IPS DF 4.7 (cell line): ENCODE results near the gene C11orf42.

Experiments used
- DNase-seq: peaks from one replicate; pipeline ENCODE4 v3.0.0-alpha.2; 2013; ENCODE audit warnings: low spot score; ENCODE audit errors: extremely low read depth

The C11orf42 gene, protein sequence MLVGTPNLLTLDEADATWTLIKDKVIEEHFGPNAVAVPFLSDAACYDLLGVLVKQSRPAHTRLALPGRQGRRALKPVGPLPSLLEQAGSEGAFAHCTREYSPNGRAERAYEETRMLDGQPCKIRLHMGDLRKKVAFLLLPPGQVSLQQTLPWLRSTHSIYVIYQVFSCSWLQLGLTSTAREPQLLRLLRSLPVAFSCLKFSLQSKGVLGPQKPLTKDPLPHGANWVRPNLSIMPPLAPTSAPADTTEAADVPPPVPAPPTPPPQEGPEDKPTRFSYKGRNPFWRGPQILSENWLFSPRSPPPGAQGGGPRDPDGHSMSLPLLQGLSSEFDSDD

DNA sequence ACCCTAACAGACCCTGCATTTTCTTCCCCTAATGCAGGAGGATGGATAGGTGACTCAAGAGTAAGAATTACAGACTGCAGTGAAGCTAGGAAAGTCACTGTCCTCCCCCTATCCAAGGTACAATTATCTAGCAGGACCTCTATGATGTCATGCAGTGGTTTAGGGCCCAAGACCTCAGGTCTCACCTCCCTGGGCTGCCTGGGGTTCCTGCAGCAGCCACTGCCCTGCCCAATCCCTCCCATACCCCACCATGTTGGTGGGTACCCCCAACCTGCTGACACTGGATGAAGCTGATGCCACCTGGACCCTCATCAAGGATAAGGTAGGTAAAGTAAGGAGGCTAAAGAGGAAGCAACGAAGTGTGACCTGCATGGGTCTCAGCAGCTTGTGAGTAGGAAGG lies at the start of gene C11orf42:
Gene C11orf42, plus strand, starts transcription at position 192 of the 400 bp plus-strand sequence. Its CDS starts 59 bp downstream, at position 251.
- no peak for DNase-seq

DNA sequence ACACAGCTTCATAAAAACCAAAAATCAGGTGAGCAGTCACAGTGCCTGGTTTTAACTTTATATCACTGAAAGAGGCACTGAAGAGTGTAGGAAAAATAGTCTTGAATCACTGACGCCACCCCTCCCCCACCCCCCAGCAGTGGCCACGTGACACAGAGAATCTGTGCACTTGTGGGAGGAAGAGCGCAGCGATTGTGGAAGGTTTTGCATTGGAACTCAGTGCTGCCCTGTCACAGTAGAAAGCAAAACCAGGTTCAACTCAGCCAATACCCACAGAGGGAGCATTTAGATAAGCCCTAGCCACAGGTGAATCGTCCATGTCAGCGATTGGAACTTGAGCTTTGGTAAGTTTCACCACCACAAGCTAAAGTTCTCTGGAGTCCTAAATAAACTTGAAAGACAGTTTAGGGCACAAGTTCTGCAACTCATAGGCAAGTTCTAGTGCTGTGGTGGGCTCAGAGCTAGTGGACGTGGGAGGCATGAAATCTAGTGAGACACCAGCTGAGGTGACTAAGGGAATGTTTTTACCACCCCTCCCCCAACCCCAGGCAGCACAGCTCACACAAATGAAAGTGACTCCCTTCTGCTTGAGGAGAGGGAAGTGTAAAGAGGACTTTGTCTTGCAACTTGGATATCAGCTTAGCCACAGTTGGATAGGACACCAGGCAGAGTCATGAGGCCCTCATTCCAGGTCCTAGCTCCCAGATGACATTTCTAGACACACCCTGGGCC lies 48.6 kb upstream of the C11orf42 start:
- DNase-seq, result no peak

DNA sequence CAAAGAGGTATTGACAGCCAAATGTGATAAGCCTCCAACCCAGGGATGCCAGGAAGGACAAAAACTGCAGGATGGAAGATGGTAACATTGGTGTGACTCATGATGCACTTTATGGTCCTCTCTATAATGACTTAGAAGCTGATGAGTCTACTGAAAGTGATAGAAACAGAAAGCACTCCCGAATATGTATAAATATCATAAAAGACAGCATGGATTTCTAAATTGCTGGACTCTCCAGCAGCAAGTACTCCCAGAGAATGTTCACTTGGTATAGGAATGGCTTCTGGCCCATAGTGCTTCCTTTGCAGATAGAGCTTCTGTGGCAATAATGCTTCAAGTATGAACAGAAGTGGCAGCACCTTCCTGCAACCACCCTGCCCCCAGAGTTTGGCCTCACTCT lies 35.1 kb upstream of the C11orf42 start, which contains the start of gene OR52B2:
Gene OR52B2, minus strand, starts transcription at position 101 of the 400 bp plus-strand sequence. Its CDS starts 0 bp downstream, at position 101.
- no peak for DNase-seq

DNA sequence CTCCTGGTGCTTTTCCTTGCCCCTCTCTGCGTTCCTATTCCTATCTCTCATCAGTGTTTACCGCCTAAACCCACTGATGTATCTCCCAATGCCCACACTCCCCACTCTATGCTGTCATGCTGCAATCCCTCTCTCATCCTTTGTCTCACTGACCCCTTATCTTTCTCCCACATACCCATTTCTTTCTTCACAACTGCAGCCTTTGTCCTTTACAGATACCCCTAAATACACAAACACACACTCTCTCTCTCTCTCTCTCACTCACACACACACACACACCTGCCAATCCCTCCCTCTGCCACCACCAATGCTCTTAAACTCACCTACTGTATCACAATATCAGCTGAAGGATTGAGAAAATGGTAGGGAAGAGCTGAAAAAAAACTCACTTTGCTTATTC lies 29.9 kb upstream of the C11orf42 start:
- DNase-seq, result no peak

DNA sequence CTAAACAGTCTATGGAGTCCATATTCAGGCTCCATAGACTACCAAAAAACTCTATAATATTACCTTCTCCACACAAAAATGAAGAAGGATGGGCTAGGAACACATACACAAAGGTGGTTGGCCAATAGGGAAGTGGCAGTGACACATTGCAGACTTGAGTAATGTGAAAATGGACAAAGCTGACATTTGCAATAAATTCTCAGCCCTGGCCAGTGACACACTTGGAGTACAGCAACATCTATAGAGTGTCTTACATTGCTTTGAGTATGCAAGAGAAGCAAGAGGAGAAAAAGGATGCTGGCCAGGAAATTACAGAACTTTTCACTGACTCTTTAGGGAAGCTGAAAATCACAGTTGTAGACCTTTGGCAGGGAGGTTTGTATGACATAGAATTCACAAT lies 13.6 kb upstream of the C11orf42 start:
- DNase-seq, result no peak

DNA sequence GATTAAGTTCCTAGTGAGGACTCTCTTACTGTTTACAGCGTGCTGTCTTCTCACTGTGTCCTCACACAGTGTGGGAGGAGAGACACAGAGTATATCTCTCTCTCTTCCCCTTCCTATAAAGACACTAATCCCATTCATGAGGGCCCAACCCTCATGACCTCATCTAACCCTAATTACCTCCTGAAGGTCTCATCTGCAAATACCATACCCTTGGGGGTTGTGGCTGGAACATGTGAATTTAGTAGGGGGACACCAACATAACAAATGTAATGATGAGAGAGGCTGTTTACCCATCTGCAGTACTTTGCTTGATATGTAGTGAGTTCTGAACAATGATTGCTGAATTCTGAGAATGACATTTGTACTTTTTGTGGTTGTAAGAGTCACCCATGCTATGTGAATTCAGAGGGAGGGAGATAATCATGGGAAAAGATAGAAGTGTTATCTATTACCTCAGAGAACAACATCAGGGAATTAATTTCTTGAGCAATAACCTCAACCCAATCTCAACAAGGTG lies 11.2 kb upstream of the C11orf42 start:
- DNase-seq, result no peak

DNA sequence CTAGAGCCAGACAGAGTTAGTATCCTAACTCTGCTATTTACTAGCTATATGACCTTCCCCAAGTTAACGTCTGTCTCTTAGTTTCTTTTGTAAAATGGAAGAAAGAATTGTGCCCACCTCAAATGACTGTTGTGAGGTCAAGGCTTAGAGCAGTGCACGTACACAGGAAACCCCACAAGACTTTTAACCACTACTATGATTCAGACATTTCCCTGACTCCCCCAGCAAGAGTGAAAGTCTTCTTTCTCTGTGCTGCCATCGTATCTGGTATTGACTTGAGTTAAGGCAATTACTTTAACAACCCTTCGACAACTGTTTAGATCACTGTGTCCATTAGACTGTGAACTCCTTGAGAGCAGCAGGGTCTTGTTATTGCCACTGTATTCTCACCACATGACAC lies 9.0 kb upstream of the C11orf42 start:
- DNase-seq, result no peak

DNA sequence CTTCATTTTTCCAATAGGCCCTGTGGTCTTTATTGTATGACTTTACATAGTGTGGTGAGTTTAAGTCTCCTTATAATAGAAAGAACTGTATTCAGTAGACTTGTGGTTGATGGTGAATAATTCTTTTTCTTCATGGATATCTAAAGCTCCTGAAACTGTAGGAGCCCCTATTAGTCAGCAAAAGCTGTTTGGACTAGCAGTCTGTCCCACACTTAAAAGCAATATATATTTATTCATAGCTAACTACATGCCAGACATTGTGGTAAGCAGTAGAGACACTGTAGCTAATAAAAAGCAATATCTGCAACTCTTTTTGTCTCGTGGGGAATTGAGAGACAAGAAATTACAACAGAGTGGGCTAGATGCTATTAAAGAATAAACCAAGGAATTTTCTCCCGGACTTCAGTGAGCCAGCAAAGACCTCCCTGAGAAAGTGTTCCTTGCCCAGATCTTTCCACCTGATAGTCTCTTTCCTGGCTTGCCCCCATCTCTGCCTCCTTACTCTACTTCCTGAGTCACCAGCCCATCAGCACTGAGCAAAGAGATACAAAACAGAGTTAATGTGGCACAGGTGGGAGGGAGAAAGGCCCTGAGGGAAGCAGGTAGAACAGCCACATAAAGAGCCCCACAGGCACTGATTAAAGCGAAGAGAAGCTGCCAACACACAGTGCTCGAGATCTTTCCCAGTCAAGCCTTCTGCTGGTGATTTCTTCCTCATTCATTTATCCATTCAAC lies 7.7 kb upstream of the C11orf42 start:
- DNase-seq, result no peak

DNA sequence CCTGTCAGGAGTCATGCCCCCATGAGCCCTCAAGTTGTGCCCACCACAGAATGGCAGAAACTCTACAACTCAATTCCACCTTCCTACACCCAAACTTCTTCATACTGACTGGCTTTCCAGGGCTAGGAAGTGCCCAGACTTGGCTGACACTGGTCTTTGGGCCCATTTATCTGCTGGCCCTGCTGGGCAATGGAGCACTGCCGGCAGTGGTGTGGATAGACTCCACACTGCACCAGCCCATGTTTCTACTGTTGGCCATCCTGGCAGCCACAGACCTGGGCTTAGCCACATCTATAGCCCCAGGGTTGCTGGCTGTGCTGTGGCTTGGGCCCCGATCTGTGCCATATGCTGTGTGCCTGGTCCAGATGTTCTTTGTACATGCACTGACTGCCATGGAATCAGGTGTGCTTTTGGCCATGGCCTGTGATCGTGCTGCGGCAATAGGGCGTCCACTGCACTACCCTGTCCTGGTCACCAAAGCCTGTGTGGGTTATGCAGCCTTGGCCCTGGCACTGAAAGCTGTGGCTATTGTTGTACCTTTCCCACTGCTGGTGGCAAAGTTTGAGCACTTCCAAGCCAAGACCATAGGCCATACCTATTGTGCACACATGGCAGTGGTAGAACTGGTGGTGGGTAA lies 6.1 kb upstream of the C11orf42 start, which contains the start of gene OR52W1:
Gene OR52W1, plus strand, starts transcription at position 51 of the 637 bp plus-strand sequence. Its CDS starts 0 bp downstream, at position 51.
- no peak for DNase-seq

DNA sequence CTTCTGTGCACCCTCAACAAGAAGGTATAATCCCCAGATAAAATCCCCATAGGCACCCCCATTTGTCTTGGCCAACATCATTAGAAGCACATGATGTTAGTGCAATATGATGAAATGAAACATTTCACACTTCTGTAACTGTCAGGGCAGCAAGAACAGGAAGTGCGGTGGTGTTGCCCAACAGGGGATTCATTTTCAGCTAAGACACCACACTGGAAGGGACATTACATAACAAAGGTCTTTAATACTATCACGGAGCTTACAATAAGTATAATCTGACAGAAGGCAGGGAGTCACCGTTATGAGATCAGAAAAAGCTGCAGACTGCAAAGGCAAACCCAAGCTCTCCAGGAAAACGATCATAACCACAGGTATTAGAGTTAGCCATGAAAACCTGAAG lies 4.4 kb upstream of the C11orf42 start:
- no peak for DNase-seq

DNA sequence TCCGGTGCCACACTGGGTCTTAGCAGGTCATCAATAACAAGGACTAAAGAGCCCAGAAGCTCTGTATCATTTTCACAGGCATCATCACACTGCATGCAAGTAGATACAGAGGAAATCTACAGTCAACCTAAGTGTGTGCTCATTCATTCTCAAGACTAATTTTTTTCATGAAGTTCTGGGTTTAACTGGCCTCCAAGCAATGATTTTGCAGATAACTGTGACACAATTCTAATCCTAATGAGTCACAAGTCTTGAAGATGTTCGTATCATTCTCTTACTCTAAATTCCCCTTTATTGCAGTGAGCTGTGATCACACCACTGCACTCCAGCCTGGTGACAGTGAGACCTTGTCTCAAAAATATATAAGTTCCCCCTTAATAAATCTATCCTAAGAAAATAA lies 3.9 kb upstream of the C11orf42 start:
- no peak for DNase-seq

DNA sequence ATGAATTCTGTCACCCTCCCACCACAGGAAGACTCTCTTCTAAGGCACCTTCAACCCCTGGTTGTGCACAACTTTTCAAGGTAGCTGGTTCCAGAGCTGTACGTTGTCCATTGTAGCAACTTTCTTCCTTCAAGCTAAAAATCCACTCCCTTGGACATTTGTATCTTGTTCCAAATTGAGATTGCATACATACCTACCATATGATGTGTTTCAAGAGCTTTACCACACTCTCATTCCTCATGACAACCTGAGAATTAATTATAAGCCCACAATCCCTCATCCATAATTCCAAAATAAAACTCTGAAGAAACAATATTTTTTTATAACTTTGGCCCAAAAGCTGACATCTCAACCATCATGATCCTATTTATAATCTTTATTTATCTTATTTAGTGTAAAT lies 3.3 kb upstream of the C11orf42 start:
- no peak for DNase-seq

DNA sequence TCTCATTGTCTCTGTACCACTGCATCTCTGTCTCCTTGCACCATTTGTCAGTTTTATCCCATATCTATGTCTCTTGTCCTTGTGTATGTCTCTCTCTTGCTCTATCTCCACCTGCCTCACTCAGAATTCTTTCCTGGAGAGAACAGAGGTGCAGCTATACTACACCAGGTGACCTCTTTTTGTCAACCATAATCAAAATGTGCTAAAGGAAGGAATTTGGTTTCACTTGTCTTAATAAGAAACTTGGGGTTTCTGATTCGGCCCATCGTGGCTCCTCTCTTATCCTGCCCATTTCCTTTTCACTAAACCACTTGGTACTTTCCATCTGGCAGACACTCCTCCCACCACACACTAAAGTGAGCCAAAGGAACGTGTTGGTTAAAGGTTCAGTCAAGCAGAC lies 2.0 kb upstream of the C11orf42 start:
- no peak for DNase-seq

DNA sequence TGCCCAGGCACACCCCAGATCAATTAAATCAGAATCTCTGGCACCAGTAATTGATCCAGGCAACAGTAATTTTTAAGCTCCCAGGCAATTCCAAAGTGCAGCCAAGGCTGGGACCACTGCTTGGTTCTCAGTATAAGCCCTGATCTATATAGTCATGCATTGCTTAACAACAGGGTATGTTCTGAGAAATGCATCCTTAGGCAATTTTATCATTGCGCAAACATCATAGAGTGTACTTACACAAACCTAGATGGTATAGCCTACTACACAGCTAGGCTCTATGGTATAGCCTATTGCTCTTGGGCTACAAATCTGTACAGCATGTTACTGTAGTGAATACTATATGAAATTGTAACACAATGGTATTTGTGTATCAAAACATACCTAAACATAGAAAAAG lies 651 bp upstream of the C11orf42 start:
- DNase-seq, result no peak

DNA sequence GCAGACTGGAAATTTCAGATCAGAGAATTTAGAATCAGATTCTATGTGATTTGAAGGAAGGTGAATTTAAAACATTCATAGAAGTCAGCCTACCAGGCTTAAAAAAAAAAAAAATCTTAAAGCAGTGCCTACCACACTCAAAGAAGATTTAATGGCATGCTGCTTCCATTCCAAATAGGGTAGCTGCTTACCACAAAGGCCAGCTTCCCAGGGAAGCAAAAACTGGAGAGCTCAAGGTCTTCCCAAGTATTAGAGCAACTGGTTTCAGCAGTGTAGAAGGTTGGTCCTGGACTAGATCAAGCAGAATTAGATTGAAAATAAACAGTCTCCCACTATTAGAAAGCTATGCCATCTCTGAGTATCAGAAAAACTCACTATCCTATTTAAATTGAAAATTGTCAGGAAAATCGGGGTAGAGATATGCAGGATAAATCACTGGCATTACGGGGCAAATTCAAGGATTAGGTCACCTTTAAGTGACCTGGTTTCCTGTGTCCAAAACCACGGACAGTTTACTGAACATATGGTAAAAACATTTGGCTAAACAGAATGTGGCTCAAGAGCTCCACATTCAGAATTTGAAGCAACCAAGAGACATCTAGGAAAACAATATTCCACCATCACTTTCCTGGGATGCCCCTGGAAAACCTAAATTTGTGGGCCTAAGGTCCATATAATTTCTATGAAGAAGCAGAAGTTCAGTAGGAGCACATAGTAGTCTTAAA lies 1.3 kb downstream of the C11orf42 start:
- DNase-seq, result no peak

DNA sequence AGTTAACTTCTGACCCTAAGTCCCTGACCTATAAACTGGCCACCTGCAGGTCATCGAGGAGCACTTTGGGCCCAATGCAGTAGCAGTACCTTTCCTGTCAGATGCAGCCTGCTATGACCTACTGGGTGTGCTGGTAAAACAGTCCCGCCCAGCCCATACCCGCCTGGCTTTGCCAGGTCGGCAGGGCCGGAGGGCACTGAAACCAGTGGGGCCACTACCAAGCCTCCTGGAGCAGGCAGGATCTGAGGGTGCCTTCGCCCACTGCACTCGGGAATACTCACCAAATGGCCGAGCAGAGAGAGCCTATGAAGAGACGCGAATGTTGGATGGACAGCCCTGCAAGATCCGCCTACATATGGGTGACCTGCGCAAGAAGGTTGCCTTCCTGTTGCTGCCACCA lies 4.4 kb downstream of the C11orf42 start:
- no peak for DNase-seq

DNA sequence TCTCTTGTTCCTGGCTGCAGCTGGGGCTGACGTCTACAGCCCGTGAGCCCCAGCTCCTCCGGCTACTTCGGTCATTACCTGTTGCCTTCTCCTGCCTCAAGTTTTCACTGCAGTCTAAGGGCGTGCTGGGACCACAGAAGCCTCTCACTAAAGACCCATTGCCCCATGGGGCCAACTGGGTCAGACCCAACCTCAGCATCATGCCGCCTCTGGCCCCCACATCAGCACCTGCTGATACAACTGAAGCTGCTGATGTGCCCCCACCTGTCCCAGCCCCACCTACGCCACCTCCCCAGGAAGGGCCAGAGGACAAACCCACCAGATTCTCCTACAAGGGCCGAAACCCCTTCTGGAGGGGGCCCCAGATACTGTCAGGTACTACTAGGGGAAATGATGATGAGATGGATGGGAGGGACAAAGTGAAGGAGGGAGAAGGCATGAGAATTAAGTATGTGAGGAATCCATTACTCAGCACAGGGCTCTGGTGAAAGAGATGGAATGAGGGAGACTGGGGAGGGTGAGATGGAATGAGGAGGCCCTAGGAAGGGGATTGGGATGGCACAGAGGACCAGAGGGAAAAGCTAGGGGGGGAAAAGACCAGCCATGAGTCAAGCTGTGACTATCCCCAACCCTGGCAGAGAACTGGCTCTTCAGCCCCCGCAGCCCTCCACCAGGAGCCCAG lies 5.1 kb downstream of the C11orf42 start:
- no peak for DNase-seq

DNA sequence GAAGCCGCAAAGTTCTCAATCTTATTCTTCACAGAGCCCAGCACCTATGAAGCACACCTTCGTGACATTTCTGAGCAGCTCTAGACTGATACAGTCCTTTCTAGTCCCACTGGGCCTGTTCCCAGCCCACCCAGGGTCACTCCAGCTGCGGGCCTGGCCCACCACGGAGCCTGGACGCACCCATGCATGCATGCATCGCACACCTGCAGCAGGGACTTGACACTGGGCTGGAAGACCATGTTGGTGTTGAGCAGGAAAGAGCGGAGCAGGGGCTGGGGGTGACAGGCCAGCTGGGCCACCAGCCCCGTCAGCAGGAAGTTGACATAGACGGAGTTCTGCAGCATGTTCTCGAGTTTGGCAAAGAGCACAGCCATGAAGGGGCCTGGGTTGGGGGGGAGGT lies 9.2 kb downstream of the C11orf42 start:
- no peak for DNase-seq

DNA sequence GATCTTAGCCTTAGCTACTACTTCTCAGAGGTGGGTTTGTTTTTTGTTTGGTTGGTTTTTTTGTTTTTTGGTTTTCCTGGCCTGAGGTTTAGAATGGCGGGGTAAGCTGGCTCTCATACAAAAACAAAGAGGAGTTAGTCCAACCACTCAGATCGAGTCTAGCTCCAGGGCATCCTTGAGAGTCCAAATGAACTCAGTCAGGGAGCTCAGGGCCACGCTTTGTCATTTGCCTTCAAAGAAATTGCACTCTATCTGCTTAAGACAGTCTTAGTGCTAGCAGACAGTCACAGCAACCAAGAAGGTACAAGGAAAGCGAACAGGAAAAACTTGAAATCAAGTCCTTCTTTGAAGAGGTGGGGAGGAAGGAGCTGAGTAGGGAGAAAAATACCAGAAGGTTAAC lies 11.1 kb downstream of the C11orf42 start:
- DNase-seq, result no peak

DNA sequence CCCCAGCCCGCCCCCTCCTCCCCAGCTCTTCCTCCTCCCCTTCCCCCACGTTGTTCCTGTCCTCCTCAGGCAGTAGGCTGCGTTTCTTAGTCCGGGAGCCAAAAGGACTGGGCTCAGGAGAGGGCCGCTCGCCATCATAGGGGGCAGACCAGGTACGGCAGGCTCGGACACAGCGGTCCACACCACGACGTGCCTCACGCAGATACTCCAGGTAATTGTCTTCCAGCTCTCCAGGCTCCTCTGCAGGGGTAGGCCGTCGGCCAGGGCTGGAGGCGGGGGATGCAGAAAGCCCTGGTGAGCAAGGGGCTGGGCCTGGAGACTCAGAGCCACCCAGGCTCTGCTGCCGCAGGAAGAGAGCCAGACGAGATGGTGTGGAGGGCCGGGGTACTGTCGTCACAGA lies 12.4 kb downstream of the C11orf42 start:
- no peak for DNase-seq
